Measurements from ENCODE around the gene DCLRE1A.

GRCh38 chr10:113869789-113870188 lies 15.9 kb upstream of the DCLRE1A start:
- TF ChIP-seq CTCF (IDR thresholded peaks at IDR 0.05) = no peak
- no peak for TF ChIP-seq POLR2AphosphoS5 (IDR thresholded peaks at IDR 0.05; ENCODE audit: low read depth, low read length)

Data from Panc1 (cell line).